ENCODE measurements around the gene ASB16. TPM values are rescaled to one million over a fixed set of nuclear protein-coding genes. Genes with fewer than 3 reads are reported as not detected.

ASB16 gene
- total RNA-seq, 1 donor, result not detected

GRCh38 chr17:44191941-44192496, 21.5 kb downstream of the ASB16 start:
- Histone ChIP-seq H3K79me2 (ENCODE audit: insufficient read depth, low read length) (peaks cover 33% of the 10 kb centered on the region), H3K27me3 (ENCODE audit: insufficient read depth, low read length) (no peaks in the 10 kb centered on the region), H3K4me3 (ENCODE audit: insufficient read depth, low read length) (no peak overlapping the region), H3K9me3 (ENCODE audit: low read depth, low read length) (no peaks in the 10 kb centered on the region), H2AFZ (ENCODE audit: low read length) (no peak overlapping the region), H4K20me1 (ENCODE audit: insufficient read depth, low read length) (peaks cover 4% of the 10 kb centered on the region), H3K4me2 (ENCODE audit: insufficient read depth, low read length) (no peak overlapping the region), H3K4me1 (ENCODE audit: insufficient read depth, low read length) (peaks cover 11% of the 10 kb centered on the region), H3K36me3 (ENCODE audit: insufficient read depth, low read length) (peaks cover 40% of the 10 kb centered on the region), H3K27ac (ENCODE audit: low read depth, low read length) (no peak overlapping the region)
- no peak for TF ChIP-seq CTCF (IDR thresholded peaks at IDR 0.05; ENCODE audit: extremely low read depth, low read depth, low read length)
- DNase-seq (ENCODE audit: insufficient read length, low spot score, missing footprints), result no peak

- no peak for TF ChIP-seq CTCF (IDR thresholded peaks at IDR 0.05; ENCODE audit: extremely low read depth, low read depth, low read length)
- peaks cover 45% of the 10 kb centered on the region for H3K36me3 ChIP-seq (ENCODE audit: insufficient read depth, low read length)
Observed at GRCh38 chr17:44192750-44193149, 22.2 kb downstream of the ASB16 start.

GRCh38 chr17:44193326-44194084, 23.0 kb downstream of the ASB16 start:
- Histone ChIP-seq H2AFZ (ENCODE audit: low read length) (no peak overlapping the region), H3K36me3 (ENCODE audit: insufficient read depth, low read length) (peaks cover 45% of the 10 kb centered on the region), H3K79me2 (ENCODE audit: insufficient read depth, low read length) (peaks cover 33% of the 10 kb centered on the region), H3K9me3 (ENCODE audit: low read depth, low read length) (no peaks in the 10 kb centered on the region), H3K27ac (ENCODE audit: low read depth, low read length) (no peak overlapping the region), H3K4me3 (ENCODE audit: insufficient read depth, low read length) (no peak overlapping the region), H3K4me1 (ENCODE audit: insufficient read depth, low read length) (peaks cover 5% of the 10 kb centered on the region), H3K27me3 (ENCODE audit: insufficient read depth, low read length) (no peaks in the 10 kb centered on the region), H3K4me2 (ENCODE audit: insufficient read depth, low read length) (no peak overlapping the region), H4K20me1 (ENCODE audit: insufficient read depth, low read length) (peaks cover 4% of the 10 kb centered on the region)
- DNase-seq (ENCODE audit: insufficient read length, low spot score, missing footprints), result no peak
- no peak for TF ChIP-seq CTCF (IDR thresholded peaks at IDR 0.05; ENCODE audit: extremely low read depth, low read depth, low read length)

More at GRCh38 chr17:44192750-44193149, 22.2 kb downstream of the ASB16 start:
- DNase-seq (ENCODE audit: insufficient read length, low spot score, missing footprints), result no peak
- H3K9me3 ChIP-seq (ENCODE audit: low read depth, low read length), result no peaks in the 10 kb centered on the region
- no peak overlapping the region for H3K4me3 ChIP-seq (ENCODE audit: insufficient read depth, low read length)
- H3K4me2 ChIP-seq (ENCODE audit: insufficient read depth, low read length), result no peak overlapping the region
- peaks cover 33% of the 10 kb centered on the region for H3K79me2 ChIP-seq (ENCODE audit: insufficient read depth, low read length)
- no peak overlapping the region for H3K27ac ChIP-seq (ENCODE audit: low read depth, low read length)
- H3K27me3 ChIP-seq (ENCODE audit: insufficient read depth, low read length), result no peaks in the 10 kb centered on the region
- H2AFZ ChIP-seq (ENCODE audit: low read length), result no peak overlapping the region
- H4K20me1 ChIP-seq (ENCODE audit: insufficient read depth, low read length), result peaks cover 6% of the 10 kb centered on the region
- peaks cover 6% of the 10 kb centered on the region for H3K4me1 ChIP-seq (ENCODE audit: insufficient read depth, low read length)

- H3K27ac ChIP-seq (ENCODE audit: low read depth, low read length), result peak overlapping the region; percentile 17
- H3K4me1 ChIP-seq (ENCODE audit: insufficient read depth, low read length), result peaks cover 14% of the 10 kb centered on the region
- H3K79me2 ChIP-seq (ENCODE audit: insufficient read depth, low read length), result peaks cover 30% of the 10 kb centered on the region
- H3K4me2 ChIP-seq (ENCODE audit: insufficient read depth, low read length), result no peak overlapping the region
- H4K20me1 ChIP-seq (ENCODE audit: insufficient read depth, low read length), result peaks cover 3% of the 10 kb centered on the region
- peaks cover 31% of the 10 kb centered on the region for H3K36me3 ChIP-seq (ENCODE audit: insufficient read depth, low read length)
- DNase-seq (ENCODE audit: insufficient read length, low spot score, missing footprints), result no peak
- H3K4me3 ChIP-seq (ENCODE audit: insufficient read depth, low read length), result no peak overlapping the region
- no peak overlapping the region for H2AFZ ChIP-seq (ENCODE audit: low read length)
- no peak for TF ChIP-seq CTCF (IDR thresholded peaks at IDR 0.05; ENCODE audit: extremely low read depth, low read depth, low read length)
- no peaks in the 10 kb centered on the region for H3K9me3 ChIP-seq (ENCODE audit: low read depth, low read length)
- H3K27me3 ChIP-seq (ENCODE audit: insufficient read depth, low read length), result no peaks in the 10 kb centered on the region
Observed at GRCh38 chr17:44197107-44197506, 26.6 kb downstream of the ASB16 start.

All from osteoblast (primary cell).